GM18867 (cell line): ENCODE results near the gene HCFC1R1.
"Not testable (repeated sequence)": the region's sequence is repeated elsewhere in the genome, so short reads cannot be mapped to it uniquely, and the experiment has no call there.

Experiments
- ATAC-seq: cut with Tn5 transposase; IDR thresholded peaks from one replicate; pipeline ENCODE4 v1.9.1; 2021; ENCODE audit warnings: mild to moderate bottlenecking, moderate library complexity; ENCODE audit not compliant: unreplicated experiment

Gene HCFC1R1

GRCh38 chr16:3057181-3058138, 33.7 kb upstream of the HCFC1R1 start:
- ATAC-seq, result no peak

- no peak for ATAC-seq
These were observed 32.8 kb upstream of the HCFC1R1 start for GRCh38 chr16:3056336-3057180.

GRCh38 chr16:3055734-3056115, 32.0 kb upstream of the HCFC1R1 start:
- ATAC-seq, result not testable (repeated sequence)

- ATAC-seq, result no peak
These were observed 31.4 kb upstream of the HCFC1R1 start for GRCh38 chr16:3054965-3055733.

- ATAC-seq, result not testable (repeated sequence)
These were observed 29.6 kb upstream of the HCFC1R1 start for GRCh38 chr16:3053330-3053710.

- not testable (repeated sequence) for ATAC-seq
These were observed 29.0 kb upstream of the HCFC1R1 start for GRCh38 chr16:3052571-3053329.

- no peak for ATAC-seq
These were observed 27.8 kb upstream of the HCFC1R1 start for GRCh38 chr16:3051494-3051893.

- ATAC-seq, result no peak
These were observed 27.3 kb upstream of the HCFC1R1 start for GRCh38 chr16:3051009-3051408.

GRCh38 chr16:3050487-3050886, 26.7 kb upstream of the HCFC1R1 start:
- ATAC-seq, result no peak

GRCh38 chr16:3049921-3050481, 26.3 kb upstream of the HCFC1R1 start:
- no peak for ATAC-seq

GRCh38 chr16:3047387-3047720, 23.6 kb upstream of the HCFC1R1 start:
- no peak for ATAC-seq

- no peak for ATAC-seq
These were observed 23.1 kb upstream of the HCFC1R1 start for GRCh38 chr16:3046641-3047386.

- no peak for ATAC-seq
These were observed 22.3 kb upstream of the HCFC1R1 start, which contains the start of gene MMP25 for GRCh38 chr16:3045758-3046640. Gene MMP25 (plus strand): TSS chr16:3046561. CDS start chr16:3046918, 357 bp downstream.

- no peak for ATAC-seq
These were observed 21.0 kb upstream of the HCFC1R1 start for GRCh38 chr16:3044708-3045107.

GRCh38 chr16:3042376-3042775, 18.6 kb upstream of the HCFC1R1 start:
- ATAC-seq, result no peak

- no peak for ATAC-seq
These were observed 15.2 kb upstream of the HCFC1R1 start for GRCh38 chr16:3038896-3039295.

GRCh38 chr16:3038256-3038655, 14.5 kb upstream of the HCFC1R1 start:
- no peak for ATAC-seq

GRCh38 chr16:3036726-3037315, 13.1 kb upstream of the HCFC1R1 start, which contains the start of gene BICDL2:
Gene BICDL2 (minus strand): TSS chr16:3036944. CDS start chr16:3035496, 1,448 bp downstream.
- ATAC-seq, result no peak
